Neural progenitor cell (in vitro differentiated cells): ENCODE results near the gene CYTL1. TPM values are rescaled to one million over a fixed set of nuclear protein-coding genes. Genes with fewer than 3 reads are reported as not detected.
A peak's percentile ranks its signal among the peaks of the same experiment; 100 is the strongest.

Experiments used
- DNase-seq: peaks from one replicate; pipeline ENCODE4 v3.0.0-alpha.2; 2016; ENCODE audit warnings: low spot score
- H2AFZ ChIP-seq: fragments of 200-600 bp; sonication (generic); replicated peaks from 2 replicates; pipeline ENCODE4 v1.6.1; 2016; ENCODE audit warnings: antibody characterized with exemption
- H3F3A ChIP-seq: fragments of 200-600 bp; sonication (generic); 2 replicates; pipeline ENCODE4 v1.6.1; 2016; ENCODE audit warnings: antibody characterized with exemption, low read depth
- H3K27ac ChIP-seq: fragments of 200-600 bp; sonication (generic); 2 replicates; pipeline ENCODE4 v1.5.1; 2016; ENCODE audit warnings: mild to moderate bottlenecking
- H3K27me3 ChIP-seq: fragments of 200-600 bp; sonication (generic); 2 replicates; pipeline ENCODE4 v1.6.1; 2016; ENCODE audit warnings: mild to moderate bottlenecking, moderate library complexity
- H3K36me3 ChIP-seq: fragments of 200-600 bp; sonication (generic); 2 replicates; pipeline ENCODE4 v1.5.1; 2016
- H3K4me1 ChIP-seq: fragments of 200-600 bp; sonication (generic); 2 replicates; pipeline ENCODE4 v1.6.1; 2016; ENCODE audit warnings: mixed run types
- H3K4me2 ChIP-seq: fragments of 200-600 bp; sonication (generic); 2 replicates; pipeline ENCODE4 v1.6.1; 2016
- H3K4me3 ChIP-seq: fragments of 200-600 bp; sonication (generic); 2 replicates; pipeline ENCODE4 v1.5.1; 2016
- H3K79me2 ChIP-seq: fragments of 200-600 bp; sonication (generic); 2 replicates; pipeline ENCODE4 v1.6.1; 2016; ENCODE audit warnings: low read depth
- H3K9ac ChIP-seq: fragments of 200-600 bp; sonication (generic); 2 replicates; pipeline ENCODE4 v1.6.1; 2016
- H3K9me3 ChIP-seq: fragments of 200-600 bp; sonication (generic); 2 replicates; pipeline ENCODE4 v1.5.1; 2016; ENCODE audit warnings: low read depth
- H4K20me1 ChIP-seq: fragments of 200-600 bp; sonication (generic); 2 replicates; pipeline ENCODE4 v1.6.1; 2016; ENCODE audit warnings: low read depth
- H3K27ac Mint-ChIP-seq: 3 replicates; pipeline ENCODE4 v1.8.0; 2021; ENCODE audit warnings: mixed read lengths
- H3K27me3 Mint-ChIP-seq: 2 replicates; pipeline ENCODE4 v1.8.0; 2022; ENCODE audit warnings: low read depth, mild to moderate bottlenecking, inconsistent platforms, moderate library complexity, mixed read lengths; ENCODE audit not compliant: insufficient read depth
- H3K36me3 Mint-ChIP-seq: 3 replicates; pipeline ENCODE4 v1.8.0; 2021; ENCODE audit warnings: mixed read lengths
- H3K4me1 Mint-ChIP-seq: 3 replicates; pipeline ENCODE4 v1.8.0; 2021; ENCODE audit warnings: mixed read lengths
- H3K4me3 Mint-ChIP-seq: 3 replicates; pipeline ENCODE4 v1.8.0; 2021; ENCODE audit warnings: mild to moderate bottlenecking, moderate library complexity, mixed read lengths
- H3K9me3 Mint-ChIP-seq: 3 replicates; pipeline ENCODE4 v1.8.0; 2020; ENCODE audit warnings: mixed read lengths
- EZH2 ChIP-seq: fragments of 200-600 bp; sonication (generic); IDR thresholded peaks from 2 replicates; pipeline ENCODE4 v1.6.1; 2017; ENCODE audit warnings: antibody characterized with exemption, mild to moderate bottlenecking, moderate library complexity
- EZH2phosphoT487 ChIP-seq: fragments of 200-600 bp; sonication (generic); IDR thresholded peaks from 2 replicates; pipeline ENCODE4 v1.6.1; 2017; ENCODE audit warnings: antibody characterized with exemption
- total RNA-seq: library from RNA; depleted of rRNA; stranded (reverse); fragments of >200 nt; gene quantifications from 2 replicates; pipeline ENCODE4 v1.2.3, GENCODE V29; 2015; ENCODE audit warnings: low replicate concordance
- TF ChIP-seq, protein P1 (sequence below): fragments of 200-600 bp; sonication (generic); IDR thresholded peaks from 2 replicates; pipeline ENCODE4 v1.5.1; 2017; ENCODE audit warnings: antibody characterized with exemption, mild to moderate bottlenecking

Gene CYTL1
- total RNA-seq, 1 donor from 2014 or later, result 3.1 TPM

- H3K27ac Mint-ChIP-seq, result no peak overlapping the region
- peaks cover 5% of the 10 kb centered on the region for H3K4me1 Mint-ChIP-seq
- H3K4me3 Mint-ChIP-seq, result no peak overlapping the region
- no peaks in the 10 kb centered on the region for H3K27me3 ChIP-seq
- H3K4me1 ChIP-seq, result peaks cover 10% of the 10 kb centered on the region
- H3K4me3 ChIP-seq, result no peak overlapping the region
- DNase-seq, result peak; percentile 42
- no peaks in the 10 kb centered on the region for H3K36me3 Mint-ChIP-seq
- no peak overlapping the region for H3K4me2 ChIP-seq
- H3F3A ChIP-seq, result no peaks in the 10 kb centered on the region
- H3K9ac ChIP-seq, result no peak overlapping the region
- peaks cover 7% of the 10 kb centered on the region for H3K27me3 Mint-ChIP-seq
- H2AFZ ChIP-seq, result peak overlapping the region; percentile 42
- H4K20me1 ChIP-seq, result no peaks in the 10 kb centered on the region
- TF ChIP-seq EZH2phosphoT487, result no peak
- TF ChIP-seq, protein P1, sequence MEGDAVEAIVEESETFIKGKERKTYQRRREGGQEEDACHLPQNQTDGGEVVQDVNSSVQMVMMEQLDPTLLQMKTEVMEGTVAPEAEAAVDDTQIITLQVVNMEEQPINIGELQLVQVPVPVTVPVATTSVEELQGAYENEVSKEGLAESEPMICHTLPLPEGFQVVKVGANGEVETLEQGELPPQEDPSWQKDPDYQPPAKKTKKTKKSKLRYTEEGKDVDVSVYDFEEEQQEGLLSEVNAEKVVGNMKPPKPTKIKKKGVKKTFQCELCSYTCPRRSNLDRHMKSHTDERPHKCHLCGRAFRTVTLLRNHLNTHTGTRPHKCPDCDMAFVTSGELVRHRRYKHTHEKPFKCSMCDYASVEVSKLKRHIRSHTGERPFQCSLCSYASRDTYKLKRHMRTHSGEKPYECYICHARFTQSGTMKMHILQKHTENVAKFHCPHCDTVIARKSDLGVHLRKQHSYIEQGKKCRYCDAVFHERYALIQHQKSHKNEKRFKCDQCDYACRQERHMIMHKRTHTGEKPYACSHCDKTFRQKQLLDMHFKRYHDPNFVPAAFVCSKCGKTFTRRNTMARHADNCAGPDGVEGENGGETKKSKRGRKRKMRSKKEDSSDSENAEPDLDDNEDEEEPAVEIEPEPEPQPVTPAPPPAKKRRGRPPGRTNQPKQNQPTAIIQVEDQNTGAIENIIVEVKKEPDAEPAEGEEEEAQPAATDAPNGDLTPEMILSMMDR, result peak; percentile 48
- no peaks in the 10 kb centered on the region for H3K79me2 ChIP-seq
- no peaks in the 10 kb centered on the region for H3K9me3 ChIP-seq
- H3K9me3 Mint-ChIP-seq, result peaks cover 2% of the 10 kb centered on the region
- H3K36me3 ChIP-seq, result no peaks in the 10 kb centered on the region
- no peak overlapping the region for H3K27ac ChIP-seq
Measured at GRCh38 chr4:4985844-4986243, 33.4 kb downstream of the CYTL1 start.

GRCh38 chr4:4985036-4985435, 34.2 kb downstream of the CYTL1 start:
- no peaks in the 10 kb centered on the region for H3F3A ChIP-seq
- H3K79me2 ChIP-seq, result no peaks in the 10 kb centered on the region
- no peak overlapping the region for H3K27ac Mint-ChIP-seq
- no peaks in the 10 kb centered on the region for H3K36me3 ChIP-seq
- no peaks in the 10 kb centered on the region for H3K9me3 ChIP-seq
- H3K27me3 Mint-ChIP-seq, result peaks cover 7% of the 10 kb centered on the region
- H3K27ac ChIP-seq, result no peak overlapping the region
- H3K36me3 Mint-ChIP-seq, result no peaks in the 10 kb centered on the region
- TF ChIP-seq, protein P1, result no peak
- TF ChIP-seq EZH2 (no peak), EZH2phosphoT487 (no peak)
- peaks cover 5% of the 10 kb centered on the region for H3K4me1 Mint-ChIP-seq
- no peak overlapping the region for H3K9ac ChIP-seq
- no peaks in the 10 kb centered on the region for H3K27me3 ChIP-seq
- no peak overlapping the region for H2AFZ ChIP-seq
- H3K4me1 ChIP-seq, result peaks cover 10% of the 10 kb centered on the region
- peaks cover 2% of the 10 kb centered on the region for H3K9me3 Mint-ChIP-seq
- H4K20me1 ChIP-seq, result no peaks in the 10 kb centered on the region
- no peak overlapping the region for H3K4me2 ChIP-seq
- no peak overlapping the region for H3K4me3 Mint-ChIP-seq
- H3K4me3 ChIP-seq, result no peak overlapping the region
- no peak for DNase-seq

DNA sequence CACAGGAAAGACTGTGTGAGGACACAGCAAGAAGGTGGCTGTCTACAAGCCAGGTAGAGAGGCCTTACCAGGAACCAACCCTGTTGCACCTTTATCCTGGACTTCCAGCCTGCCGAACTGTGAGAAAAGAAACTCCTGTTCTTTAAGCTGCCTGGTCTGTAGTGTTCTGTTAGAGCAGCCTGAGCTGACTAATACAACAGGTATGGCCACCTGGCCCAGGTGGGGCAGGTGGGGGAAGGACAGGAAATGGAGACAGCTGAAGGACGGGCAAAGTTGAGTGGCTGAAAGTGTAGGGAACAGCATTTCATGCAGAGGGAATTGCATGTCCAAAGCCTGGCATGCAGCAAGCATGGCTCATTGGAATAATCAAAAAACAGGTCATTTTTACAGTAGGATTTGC, 35.1 kb downstream of the CYTL1 start:
- DNase-seq, result no peak
- Histone ChIP-seq H3K36me3 (no peaks in the 10 kb centered on the region), H3K27me3 (no peaks in the 10 kb centered on the region), H3F3A (no peaks in the 10 kb centered on the region), H3K79me2 (no peaks in the 10 kb centered on the region), H3K9ac (no peak overlapping the region), H3K4me2 (no peak overlapping the region), H3K4me3 (no peak overlapping the region), H2AFZ (no peak overlapping the region), H3K27ac (no peak overlapping the region), H3K4me1 (peaks cover 10% of the 10 kb centered on the region), H4K20me1 (no peaks in the 10 kb centered on the region), H3K9me3 (no peaks in the 10 kb centered on the region)
- H3K9me3 Mint-ChIP-seq, result peaks cover 2% of the 10 kb centered on the region
- H3K27me3 Mint-ChIP-seq, result peaks cover 5% of the 10 kb centered on the region
- H3K4me1 Mint-ChIP-seq, result peaks cover 4% of the 10 kb centered on the region
- TF ChIP-seq EZH2phosphoT487 (no peak), EZH2 (no peak)
- TF ChIP-seq, protein P1, result no peak
- H3K36me3 Mint-ChIP-seq, result no peaks in the 10 kb centered on the region
- no peak overlapping the region for H3K4me3 Mint-ChIP-seq
- H3K27ac Mint-ChIP-seq, result no peak overlapping the region

GRCh38 chr4:4981827-4982226, 37.4 kb downstream of the CYTL1 start:
- Histone ChIP-seq H2AFZ (peak overlapping the region; percentile 93), H3F3A (no peaks in the 10 kb centered on the region), H3K79me2 (no peaks in the 10 kb centered on the region), H3K36me3 (no peaks in the 10 kb centered on the region), H3K27ac (no peak overlapping the region), H4K20me1 (no peaks in the 10 kb centered on the region), H3K9ac (no peak overlapping the region), H3K9me3 (no peaks in the 10 kb centered on the region), H3K4me2 (peak overlapping the region; percentile 17), H3K4me1 (peaks cover 10% of the 10 kb centered on the region), H3K27me3 (no peaks in the 10 kb centered on the region), H3K4me3 (no peak overlapping the region)
- H3K36me3 Mint-ChIP-seq, result no peaks in the 10 kb centered on the region
- H3K27me3 Mint-ChIP-seq, result peaks cover 4% of the 10 kb centered on the region
- peaks cover 5% of the 10 kb centered on the region for H3K9me3 Mint-ChIP-seq
- peaks cover 3% of the 10 kb centered on the region for H3K4me1 Mint-ChIP-seq
- no peak overlapping the region for H3K4me3 Mint-ChIP-seq
- peak; percentile 33 for DNase-seq
- H3K27ac Mint-ChIP-seq, result no peak overlapping the region
- TF ChIP-seq, protein P1, result no peak
- TF ChIP-seq EZH2 (no peak), EZH2phosphoT487 (no peak)
